A673 (cell line): ENCODE data around the gene ZKSCAN7.

Source experiments
- CTCF ChIP-seq: fragments of 300-800, 200-600 bp; sonication (generic); conservative IDR thresholded peaks from 2 replicates; pipeline ENCODE4 v1.5.1; 2017; ENCODE audit warnings: low read depth, mild to moderate bottlenecking, antibody characterized with exemption, low read length, moderate library complexity, mixed read lengths
- EZH2 ChIP-seq: fragments of 200-600 bp; sonication (generic); IDR thresholded peaks from 2 replicates; pipeline ENCODE4 v1.6.1; 2017; ENCODE audit warnings: borderline replicate concordance, low read depth, mild to moderate bottlenecking, mixed read lengths, antibody characterized with exemption, low read length; ENCODE audit not compliant: poor library complexity, severe bottlenecking

GRCh38 chr3:44554626-44555592 lies at the start of gene ZKSCAN7:
- TF ChIP-seq CTCF = no peak
- TF ChIP-seq EZH2 = no peak
